OCI-LY3 (cell line): ENCODE measurements around the gene RASSF6.

Source experiments
- H2AFZ ChIP-seq: fragments of 200-600, 300-600 bp; shearing (Covaris generic); 2 replicates; pipeline ENCODE4 v1.6.0; 2014; ENCODE audit warnings: antibody characterized with exemption, low read depth, low read length
- H3K27ac ChIP-seq: fragments of 200-600, 300-600 bp; sonication (generic); 2 replicates; pipeline ENCODE4 v1.5.1; 2014; ENCODE audit warnings: mild to moderate bottlenecking, low read length, moderate library complexity, mixed read lengths
- H3K27me3 ChIP-seq: fragments of 200-600, 300-600 bp; sonication (generic); 2 replicates; pipeline ENCODE4 v1.6.1; 2014; ENCODE audit warnings: low read depth, low read length, mixed read lengths
- H3K36me3 ChIP-seq: fragments of 200-600, 300-600 bp; sonication (generic); replicated peaks from 2 replicates; pipeline ENCODE3; 2014; ENCODE audit warnings: low read depth, low read length, mixed read lengths
- H3K4me1 ChIP-seq: fragments of 300-600, 200-600 bp; sonication (generic); 2 replicates; pipeline ENCODE4 v1.6.1; 2014; ENCODE audit warnings: low read length, mixed read lengths
- H3K4me2 ChIP-seq: fragments of 200-600, 300-600 bp; sonication (generic); 2 replicates; pipeline ENCODE4 v1.6.1; 2014; ENCODE audit warnings: low read length, mixed read lengths
- H3K4me3 ChIP-seq: fragments of 300-600, 200-600 bp; sonication (generic); 2 replicates; pipeline ENCODE4 v1.5.1; 2014; ENCODE audit warnings: antibody characterized with exemption, mild to moderate bottlenecking, low read length, moderate library complexity
- H3K79me2 ChIP-seq: fragments of 300-600, 200-600 bp; shearing (Covaris generic); 2 replicates; pipeline ENCODE4 v1.6.1; 2014; ENCODE audit warnings: mild to moderate bottlenecking, low read length, mixed read lengths
- H3K9ac ChIP-seq: fragments of 300-600, 200-600 bp; shearing (Covaris generic); 2 replicates; pipeline ENCODE4 v1.6.0; 2014; ENCODE audit warnings: mild to moderate bottlenecking, low read length, moderate library complexity
- H3K9me3 ChIP-seq: fragments of 200-600, 300-600 bp; shearing (Covaris generic); 2 replicates; pipeline ENCODE4 v1.6.1; 2014; ENCODE audit warnings: low read length, mixed read lengths; ENCODE audit not compliant: insufficient read depth
- H4K20me1 ChIP-seq: fragments of 200-600, 300-600 bp; sonication (generic); 2 replicates; pipeline ENCODE4 v1.6.1; 2016; ENCODE audit warnings: low read length, mixed read lengths; ENCODE audit not compliant: insufficient read depth
- EZH2phosphoT487 ChIP-seq: fragments of 200-600 bp; shearing (Covaris generic); IDR thresholded peaks from 2 replicates; pipeline ENCODE4 v1.6.1; 2018; ENCODE audit warnings: antibody characterized with exemption, mixed run types, low read depth
- TF ChIP-seq, protein P1 (sequence below): fragments of 200-600, 300-600 bp; sonication (generic); IDR thresholded peaks from 2 replicates; pipeline ENCODE4 v1.5.1; 2014; ENCODE audit warnings: antibody characterized with exemption, low read length, low read depth

The RASSF6 gene

DNA sequence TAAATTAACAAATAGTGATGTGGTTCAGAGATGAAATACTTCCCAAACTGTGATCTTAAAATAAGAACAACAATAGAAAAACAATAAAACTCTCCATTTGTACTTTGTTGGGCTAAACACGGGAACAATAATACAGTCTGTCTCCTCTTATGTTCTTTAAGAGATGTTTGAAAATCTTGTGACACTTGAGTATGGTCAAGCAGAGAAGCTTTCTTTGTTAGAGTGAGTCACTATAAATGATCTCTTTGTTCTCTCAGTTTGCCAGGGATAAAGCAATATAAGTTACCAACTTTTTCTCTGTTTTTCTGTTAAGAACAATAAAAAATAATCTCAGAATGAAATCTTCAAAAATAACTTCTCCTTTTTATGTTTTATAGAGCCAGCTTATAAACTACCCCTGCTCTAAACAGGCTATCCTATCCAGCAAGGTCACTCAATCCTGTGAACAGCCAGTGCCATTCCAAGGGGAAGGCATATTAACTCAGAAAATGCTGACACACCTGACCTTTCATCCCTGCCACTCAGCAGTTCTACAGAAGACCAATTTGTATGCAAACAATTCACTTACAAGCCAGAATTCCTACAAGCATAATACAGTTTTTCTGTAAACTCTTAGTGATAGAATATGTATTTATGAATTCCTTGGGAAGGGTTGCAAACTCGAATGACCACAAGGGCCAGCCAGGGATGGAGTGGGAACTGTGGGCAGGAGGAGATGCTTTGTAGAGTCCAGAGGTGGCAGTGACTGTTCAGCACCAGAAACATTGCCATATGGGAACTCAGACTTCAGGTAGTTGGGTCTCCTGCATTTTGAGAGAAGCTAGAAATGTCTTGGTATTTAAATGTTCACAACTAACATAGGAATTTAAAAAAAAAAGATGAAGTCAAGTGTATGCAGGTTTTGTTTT, 86.5 kb downstream of the RASSF6 start:
- Histone ChIP-seq H3K27me3 (no peaks in the 10 kb centered on the region), H3K9ac (no peak overlapping the region), H2AFZ (no peak overlapping the region)

DNA sequence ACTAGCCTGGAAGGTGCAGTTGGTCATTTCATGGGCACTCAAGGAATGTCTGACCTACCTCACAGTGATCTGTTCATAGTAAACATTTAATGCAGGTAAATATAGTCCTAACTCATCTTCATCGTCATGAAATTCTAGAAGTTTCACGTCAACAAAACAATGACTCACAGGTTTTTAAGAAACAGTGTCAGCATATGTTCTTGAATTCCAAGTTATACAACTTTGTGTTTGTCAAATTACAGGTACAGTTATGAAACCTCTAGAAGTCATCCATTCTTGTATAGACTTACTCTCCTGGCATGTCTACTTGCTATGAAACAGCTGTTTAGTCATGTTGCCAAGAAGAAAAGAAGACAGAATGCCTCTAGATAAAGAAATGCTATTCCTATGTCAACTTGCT, 92.1 kb downstream of the RASSF6 start:
- no peaks in the 10 kb centered on the region for H3K27me3 ChIP-seq
- H2AFZ ChIP-seq, result no peak overlapping the region
- no peak overlapping the region for H3K4me2 ChIP-seq
- H3K36me3 ChIP-seq, result no peaks in the 10 kb centered on the region
- H3K4me3 ChIP-seq, result no peak overlapping the region
- no peaks in the 10 kb centered on the region for H3K9me3 ChIP-seq
- no peaks in the 10 kb centered on the region for H3K4me1 ChIP-seq
- TF ChIP-seq EZH2phosphoT487, result no peak
- TF ChIP-seq, protein P1, sequence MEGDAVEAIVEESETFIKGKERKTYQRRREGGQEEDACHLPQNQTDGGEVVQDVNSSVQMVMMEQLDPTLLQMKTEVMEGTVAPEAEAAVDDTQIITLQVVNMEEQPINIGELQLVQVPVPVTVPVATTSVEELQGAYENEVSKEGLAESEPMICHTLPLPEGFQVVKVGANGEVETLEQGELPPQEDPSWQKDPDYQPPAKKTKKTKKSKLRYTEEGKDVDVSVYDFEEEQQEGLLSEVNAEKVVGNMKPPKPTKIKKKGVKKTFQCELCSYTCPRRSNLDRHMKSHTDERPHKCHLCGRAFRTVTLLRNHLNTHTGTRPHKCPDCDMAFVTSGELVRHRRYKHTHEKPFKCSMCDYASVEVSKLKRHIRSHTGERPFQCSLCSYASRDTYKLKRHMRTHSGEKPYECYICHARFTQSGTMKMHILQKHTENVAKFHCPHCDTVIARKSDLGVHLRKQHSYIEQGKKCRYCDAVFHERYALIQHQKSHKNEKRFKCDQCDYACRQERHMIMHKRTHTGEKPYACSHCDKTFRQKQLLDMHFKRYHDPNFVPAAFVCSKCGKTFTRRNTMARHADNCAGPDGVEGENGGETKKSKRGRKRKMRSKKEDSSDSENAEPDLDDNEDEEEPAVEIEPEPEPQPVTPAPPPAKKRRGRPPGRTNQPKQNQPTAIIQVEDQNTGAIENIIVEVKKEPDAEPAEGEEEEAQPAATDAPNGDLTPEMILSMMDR, result no peak
- no peak overlapping the region for H3K9ac ChIP-seq
- H4K20me1 ChIP-seq, result no peaks in the 10 kb centered on the region
- H3K27ac ChIP-seq, result no peak overlapping the region
- no peaks in the 10 kb centered on the region for H3K79me2 ChIP-seq

More for the DNA sequence above, 86.5 kb downstream of the RASSF6 start:
- no peak overlapping the region for H3K4me2 ChIP-seq
- H3K4me3 ChIP-seq, result no peak overlapping the region
- no peaks in the 10 kb centered on the region for H4K20me1 ChIP-seq
- H3K4me1 ChIP-seq, result peaks cover 14% of the 10 kb centered on the region
- H3K27ac ChIP-seq, result no peak overlapping the region
- no peaks in the 10 kb centered on the region for H3K79me2 ChIP-seq
- no peaks in the 10 kb centered on the region for H3K9me3 ChIP-seq
- no peaks in the 10 kb centered on the region for H3K36me3 ChIP-seq
- TF ChIP-seq, protein P1, result no peak
- no peak for TF ChIP-seq EZH2phosphoT487

DNA sequence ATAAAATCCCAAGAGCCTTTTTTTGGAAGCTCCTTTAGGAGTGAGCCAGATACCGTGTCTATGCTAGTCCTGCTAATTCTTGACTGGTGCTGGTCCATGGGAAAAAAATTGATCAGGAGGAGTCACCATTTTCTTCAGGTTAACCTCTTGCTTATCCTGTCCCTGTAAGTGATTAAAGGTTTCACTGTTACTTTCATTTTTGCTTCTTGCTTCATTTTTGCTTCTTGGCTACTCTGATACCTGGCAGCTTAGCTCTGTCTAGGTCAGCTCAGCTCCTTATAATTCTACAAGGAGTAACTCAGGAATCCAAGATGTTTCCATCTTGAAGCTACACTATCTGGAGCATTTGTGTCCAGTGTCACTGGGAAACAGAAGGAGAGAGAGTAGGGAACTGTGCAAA, 93.0 kb downstream of the RASSF6 start:
- H3K4me2 ChIP-seq, result no peak overlapping the region
- TF ChIP-seq, protein P1, result no peak
- TF ChIP-seq EZH2phosphoT487, result no peak
- H3K9ac ChIP-seq, result no peak overlapping the region
- no peaks in the 10 kb centered on the region for H3K27me3 ChIP-seq
- H3K4me3 ChIP-seq, result no peak overlapping the region
- no peaks in the 10 kb centered on the region for H3K4me1 ChIP-seq
- H3K79me2 ChIP-seq, result no peaks in the 10 kb centered on the region
- no peak overlapping the region for H2AFZ ChIP-seq
- no peaks in the 10 kb centered on the region for H3K36me3 ChIP-seq
- no peak overlapping the region for H3K27ac ChIP-seq
- no peaks in the 10 kb centered on the region for H3K9me3 ChIP-seq
- no peaks in the 10 kb centered on the region for H4K20me1 ChIP-seq

DNA sequence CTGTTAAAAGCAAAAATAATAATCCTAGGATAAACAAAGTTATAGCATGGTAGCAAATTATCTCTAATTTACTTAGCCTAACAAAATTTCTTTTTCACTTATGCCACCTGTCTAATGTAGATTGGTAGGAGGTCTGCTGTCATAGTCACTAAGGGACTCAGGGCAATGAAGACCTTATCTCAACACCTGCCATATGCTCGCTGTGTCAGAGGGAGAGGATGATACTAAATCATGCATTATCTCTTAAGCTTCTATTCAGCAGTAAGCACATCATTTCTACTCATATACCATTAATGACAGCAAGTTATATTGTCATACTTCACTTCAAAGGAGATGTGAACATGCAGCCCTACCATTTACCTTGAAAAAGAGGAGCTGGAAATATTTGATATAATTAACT, 94.6 kb downstream of the RASSF6 start:
- H3K79me2 ChIP-seq, result no peaks in the 10 kb centered on the region
- no peaks in the 10 kb centered on the region for H3K4me1 ChIP-seq
- H3K9me3 ChIP-seq, result no peaks in the 10 kb centered on the region
- H3K36me3 ChIP-seq, result no peaks in the 10 kb centered on the region
- no peak overlapping the region for H3K9ac ChIP-seq
- no peak for TF ChIP-seq EZH2phosphoT487
- TF ChIP-seq, protein P1, result no peak
- H3K4me3 ChIP-seq, result no peak overlapping the region
- H3K27me3 ChIP-seq, result no peaks in the 10 kb centered on the region
- H4K20me1 ChIP-seq, result no peaks in the 10 kb centered on the region
- no peak overlapping the region for H3K4me2 ChIP-seq
- no peak overlapping the region for H2AFZ ChIP-seq
- no peak overlapping the region for H3K27ac ChIP-seq
